HG03558 (cell line): ENCODE data around the gene STMN3.

Source experiments
- ATAC-seq: cut with Tn5 transposase; IDR thresholded peaks from one replicate; pipeline ENCODE4 v1.9.1; 2021; ENCODE audit warnings: moderate number of reproducible peaks; ENCODE audit not compliant: unreplicated experiment; ENCODE audit errors: extremely low read depth

STMN3 gene

GRCh38 chr20:63592661-63593060, 60.6 kb downstream of the STMN3 start:
- ATAC-seq: no peak

- ATAC-seq: no peak
These were observed 61.4 kb downstream of the STMN3 start for GRCh38 chr20:63591786-63592355.

GRCh38 chr20:63591147-63591533, 62.1 kb downstream of the STMN3 start:
- ATAC-seq: no peak

GRCh38 chr20:63590218-63591146, 62.7 kb downstream of the STMN3 start:
- no peak for ATAC-seq
